OCI-LY1 (cell line): Measurements from ENCODE around the gene B3GNT9.

Experiments used
- H2AFZ ChIP-seq: fragments of 200-600 bp; sonication (generic), shearing (Covaris generic); 2 replicates; pipeline ENCODE4 v1.6.0; 2014; ENCODE audit warnings: antibody characterized with exemption, mild to moderate bottlenecking, low read length
- H3F3A ChIP-seq: fragments of 200-600 bp; sonication (generic), shearing (Covaris generic); 2 replicates; pipeline ENCODE4 v1.6.0; 2014; ENCODE audit warnings: mild to moderate bottlenecking, antibody characterized with exemption, low read length, moderate library complexity; ENCODE audit not compliant: insufficient read depth
- H3K27ac ChIP-seq: fragments of 200-600 bp; sonication (generic); 2 replicates; pipeline ENCODE4 v1.5.1; 2014; ENCODE audit warnings: low read length, mixed run types, mild to moderate bottlenecking, low read depth; ENCODE audit not compliant: poor library complexity, severe bottlenecking
- H3K27me3 ChIP-seq: fragments of 200-600 bp; sonication (generic); 2 replicates; pipeline ENCODE4 v1.6.0; 2014; ENCODE audit warnings: antibody characterized with exemption, mild to moderate bottlenecking, low read length, moderate library complexity; ENCODE audit not compliant: insufficient read depth
- H3K36me3 ChIP-seq: fragments of 200-600 bp; sonication (generic); 2 replicates; pipeline ENCODE4 v1.6.1; 2014; ENCODE audit warnings: mild to moderate bottlenecking, antibody characterized with exemption, low read length, moderate library complexity, mixed read lengths; ENCODE audit not compliant: insufficient read depth
- H3K4me1 ChIP-seq: fragments of 200-600 bp; sonication (generic); 2 replicates; pipeline ENCODE4 v1.5.1; 2014; ENCODE audit warnings: mild to moderate bottlenecking, low read length, moderate library complexity; ENCODE audit not compliant: insufficient read depth, severe bottlenecking
- H3K4me2 ChIP-seq: fragments of 200-600 bp; sonication (generic), shearing (Covaris generic); 2 replicates; pipeline ENCODE4 v1.6.1; 2014; ENCODE audit warnings: low read length
- H3K4me3 ChIP-seq: fragments of 200-600 bp; sonication (generic); 2 replicates; pipeline ENCODE4 v1.5.1; 2014; ENCODE audit warnings: low read length, low read depth, mild to moderate bottlenecking, mixed read lengths; ENCODE audit not compliant: poor library complexity, severe bottlenecking
- H3K79me2 ChIP-seq: fragments of 200-600 bp; shearing (Covaris generic); 2 replicates; pipeline ENCODE4 v1.6.1; 2016; ENCODE audit warnings: mixed run types, low read length, mixed read lengths; ENCODE audit not compliant: insufficient read depth
- H3K9ac ChIP-seq: fragments of 200-600 bp; sonication (generic), shearing (Covaris generic); 2 replicates; pipeline ENCODE4 v1.6.1; 2014; ENCODE audit warnings: mild to moderate bottlenecking, low read length, mixed read lengths
- H3K9me2 ChIP-seq: fragments of 200-600 bp; sonication (generic), shearing (Covaris generic); 2 replicates; pipeline ENCODE4 v1.6.1; 2014; ENCODE audit warnings: low read depth, mild to moderate bottlenecking, low read length, mixed read lengths
- H3K9me3 ChIP-seq: fragments of 200-600 bp; shearing (Covaris generic); 2 replicates; pipeline ENCODE4 v1.6.1; 2014; ENCODE audit warnings: low read length, mixed read lengths
- H4K20me1 ChIP-seq: fragments of 200-600 bp; sonication (generic), shearing (Covaris generic); 2 replicates; pipeline ENCODE4 v1.6.0; 2016; ENCODE audit warnings: mild to moderate bottlenecking, low read length; ENCODE audit not compliant: insufficient read depth
- CTCF ChIP-seq: fragments of 200-600 bp; sonication (generic), shearing (Covaris generic); IDR thresholded peaks from 2 replicates; pipeline ENCODE4 v1.5.1; 2017; ENCODE audit warnings: mild to moderate bottlenecking, antibody characterized with exemption, low read length, moderate library complexity, mixed read lengths
- EZH2 ChIP-seq: fragments of 200-600 bp; sonication (generic), shearing (Covaris generic); IDR thresholded peaks from 2 replicates; pipeline ENCODE4 v1.8.0; 2017; ENCODE audit warnings: borderline replicate concordance, mixed run types, mild to moderate bottlenecking, antibody characterized with exemption, low read length, moderate library complexity, mixed read lengths

Gene B3GNT9

GRCh38 chr16:67196881-67197280 lies 46.1 kb upstream of the B3GNT9 start:
- Histone ChIP-seq H4K20me1 (no peaks in the 10 kb centered on the region), H3K27me3 (no peaks in the 10 kb centered on the region), H3K79me2 (peaks cover 16% of the 10 kb centered on the region), H3K9me2 (no peaks in the 10 kb centered on the region), H2AFZ (no peak overlapping the region), H3K27ac (no peak overlapping the region), H3K9ac (no peak overlapping the region), H3K4me1 (peaks cover 30% of the 10 kb centered on the region), H3F3A (no peaks in the 10 kb centered on the region), H3K4me3 (no peak overlapping the region), H3K9me3 (no peaks in the 10 kb centered on the region), H3K4me2 (no peak overlapping the region), H3K36me3 (peaks cover 68% of the 10 kb centered on the region)
- no peak for TF ChIP-seq EZH2
- no peak for TF ChIP-seq CTCF

DNA sequence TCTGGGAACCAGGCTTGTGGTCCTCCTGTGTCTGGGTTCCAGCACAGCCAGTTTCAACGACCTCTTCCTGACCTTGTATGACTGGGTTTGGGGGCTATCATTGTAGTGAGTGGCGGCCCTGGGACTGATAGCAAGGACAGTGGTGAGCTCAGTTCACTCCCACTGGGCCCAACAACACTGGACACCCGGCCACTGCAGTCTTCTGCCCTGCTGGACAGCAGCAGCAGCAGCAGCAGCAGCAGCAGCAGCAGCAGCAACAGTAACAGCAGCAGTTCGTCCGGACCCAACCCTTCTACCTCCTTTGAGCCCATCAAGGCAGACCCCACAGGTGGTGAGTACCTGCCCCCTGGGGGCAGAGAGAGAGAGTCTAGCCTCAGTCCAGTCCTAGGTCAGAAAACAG lies 44.9 kb upstream of the B3GNT9 start:
- H3F3A ChIP-seq: no peaks in the 10 kb centered on the region

DNA sequence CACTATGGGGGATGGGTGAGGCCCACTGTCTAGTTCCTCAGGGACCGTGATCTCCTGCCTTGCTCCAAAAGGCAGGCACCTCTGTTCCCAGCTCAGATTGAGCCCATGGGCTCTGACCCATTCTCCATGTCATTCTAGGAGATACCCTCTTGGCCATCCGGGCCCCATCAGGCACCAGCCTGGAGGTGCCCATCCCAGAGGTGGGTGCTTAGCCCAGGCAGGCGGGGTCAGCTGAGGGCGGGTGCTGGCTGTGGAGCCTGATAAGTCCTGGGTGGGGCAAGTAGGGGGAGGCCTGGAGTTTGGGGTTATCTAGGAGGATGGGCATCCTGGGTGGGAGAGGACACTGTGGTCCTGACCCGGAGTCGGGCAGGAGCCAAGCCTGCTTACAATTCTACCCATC lies 43.5 kb upstream of the B3GNT9 start:
- no peak for TF ChIP-seq EZH2
- TF ChIP-seq CTCF: no peak
- H3K4me1 ChIP-seq: peaks cover 30% of the 10 kb centered on the region
- H3K9me2 ChIP-seq: no peaks in the 10 kb centered on the region
- no peaks in the 10 kb centered on the region for H3K27me3 ChIP-seq
- H3K9me3 ChIP-seq: no peaks in the 10 kb centered on the region
- peaks cover 16% of the 10 kb centered on the region for H3K79me2 ChIP-seq
- no peak overlapping the region for H2AFZ ChIP-seq
- no peak overlapping the region for H3K9ac ChIP-seq
- H3F3A ChIP-seq: no peaks in the 10 kb centered on the region
- no peak overlapping the region for H3K4me2 ChIP-seq
- H3K27ac ChIP-seq: no peak overlapping the region
- no peak overlapping the region for H3K4me3 ChIP-seq
- no peaks in the 10 kb centered on the region for H4K20me1 ChIP-seq
- H3K36me3 ChIP-seq: peaks cover 52% of the 10 kb centered on the region

More for the DNA sequence above, 44.9 kb upstream of the B3GNT9 start:
- no peak for TF ChIP-seq CTCF
- no peak for TF ChIP-seq EZH2
- H3K27me3 ChIP-seq: no peaks in the 10 kb centered on the region
- peaks cover 16% of the 10 kb centered on the region for H3K79me2 ChIP-seq
- peaks cover 60% of the 10 kb centered on the region for H3K36me3 ChIP-seq
- peaks cover 30% of the 10 kb centered on the region for H3K4me1 ChIP-seq
- no peak overlapping the region for H3K4me2 ChIP-seq
- no peaks in the 10 kb centered on the region for H3K9me3 ChIP-seq
- H3K9ac ChIP-seq: no peak overlapping the region
- H3K9me2 ChIP-seq: no peaks in the 10 kb centered on the region
- no peak overlapping the region for H3K4me3 ChIP-seq
- H2AFZ ChIP-seq: no peak overlapping the region
- H4K20me1 ChIP-seq: no peaks in the 10 kb centered on the region
- H3K27ac ChIP-seq: no peak overlapping the region
